ENCODE results near the gene PHLDB2. TPM values are rescaled to one million over a fixed set of nuclear protein-coding genes. Genes with fewer than 3 reads are reported as not detected.

The PHLDB2 gene
- total RNA-seq, 4 donors from 2014 or later = 12.9 to 34.7 (median 27.1) TPM

GRCh38 chr3:111965484-111965883 is 106.4 kb downstream of the PHLDB2 start:
- DNase-seq = no peak
- TF ChIP-seq POLR2A (IDR thresholded peaks at IDR 0.05) (no peak), CTCF (IDR thresholded peaks at IDR 0.05) (no peak)
- peaks cover 10 to 27% of the 10 kb centered on the region in 2 donors for H3K4me1 ChIP-seq
- no peaks in the 10 kb centered on the region for H3K27me3 ChIP-seq
- no peaks in the 10 kb centered on the region for H3K9me3 ChIP-seq
- no peak overlapping the region for H3K4me3 ChIP-seq (replicated peaks in 1 of 3)
- intact Hi-C loops (cut with DNase I) = loop anchor here (5.0 kb wide), 1 partner anchor 248 kb away; no protein-coding TSS in a partner anchor
- 93 to 96% methylated on average over 2 of the region's 2 CpGs for WGBS, 2 donors
- H3K27ac ChIP-seq = no peak overlapping the region
- no peaks in the 10 kb centered on the region for H3K36me3 ChIP-seq

GRCh38 chr3:111967068-111967467 is 108.0 kb downstream of the PHLDB2 start:
- intact Hi-C loops (cut with DNase I) = loop anchor here (5.0 kb wide), 1 partner anchor 250 kb away; no protein-coding TSS in a partner anchor
- 44 to 45% methylated on average over 3 of the region's 3 CpGs for WGBS, 2 donors

GRCh38 chr3:111967651-111968274 is 108.7 kb downstream of the PHLDB2 start:
- Histone ChIP-seq H3K36me3 (no peaks in the 10 kb centered on the region), H3K4me1 (peaks cover 24 to 36% of the 10 kb centered on the region in 2 donors), H3K27ac (peak overlapping the region; percentile 29 to 61 (median 58)), H3K9me3 (no peaks in the 10 kb centered on the region), H3K27me3 (no peaks in the 10 kb centered on the region), H3K4me3 (replicated peaks in 1 of 3) (no peak overlapping the region)
- DNase-seq = peak; percentile 88 to 91
- TF ChIP-seq POLR2A (IDR thresholded peaks at IDR 0.05) (no peak), CTCF (IDR thresholded peaks at IDR 0.05) (peak; percentile 69 to 97 (median 84))
- 7 to 8% methylated on average over 8 of the region's 8 CpGs for WGBS, 2 donors
- intact Hi-C loops (cut with DNase I) = loop anchor here (5.0 kb wide), 1 partner anchor 250 kb away; no protein-coding TSS in a partner anchor

More at GRCh38 chr3:111967068-111967467, 108.0 kb downstream of the PHLDB2 start:
- no peaks in the 10 kb centered on the region for H3K36me3 ChIP-seq
- DNase-seq = no peak
- H3K9me3 ChIP-seq = no peaks in the 10 kb centered on the region
- H3K27me3 ChIP-seq = no peaks in the 10 kb centered on the region
- TF ChIP-seq CTCF (IDR thresholded peaks at IDR 0.05) = no peak
- H3K27ac ChIP-seq = peak overlapping the region; percentile 6 to 61 (median 29)
- H3K4me3 ChIP-seq (replicated peaks in 1 of 3) = no peak overlapping the region
- H3K4me1 ChIP-seq = peaks cover 24 to 36% of the 10 kb centered on the region in 2 donors

- no peaks in the 10 kb centered on the region for H3K36me3 ChIP-seq
- WGBS, 2 donors = 29 to 31% methylated on average over 5 of the region's 5 CpGs
- H3K27me3 ChIP-seq = no peaks in the 10 kb centered on the region
- intact Hi-C loops (cut with DNase I) = loop anchor here (5.0 kb wide), 1 partner anchor 251 kb away; no protein-coding TSS in a partner anchor
- H3K4me3 ChIP-seq (replicated peaks in 1 of 3) = no peak overlapping the region
- no peaks in the 10 kb centered on the region for H3K9me3 ChIP-seq
- H3K27ac ChIP-seq = peak overlapping the region; percentile 6 to 58 (median 58)
- TF ChIP-seq POLR2A (IDR thresholded peaks at IDR 0.05) = no peak
- TF ChIP-seq CTCF (IDR thresholded peaks at IDR 0.05) = no peak
- peaks cover 24 to 36% of the 10 kb centered on the region in 2 donors for H3K4me1 ChIP-seq
- DNase-seq = no peak
Measured at GRCh38 chr3:111968319-111969054, 109.4 kb downstream of the PHLDB2 start.

GRCh38 chr3:111970376-111970775 is 111.3 kb downstream of the PHLDB2 start:
- Histone ChIP-seq H3K9me3 (no peaks in the 10 kb centered on the region), H3K4me3 (replicated peaks in 1 of 3) (no peak overlapping the region), H3K36me3 (peaks cover 0 to 2% of the 10 kb centered on the region in 2 donors), H3K27me3 (no peaks in the 10 kb centered on the region), H3K27ac (peak overlapping the region; percentile 60 to 82 (median 69)), H3K4me1 (peaks cover 24 to 36% of the 10 kb centered on the region in 2 donors)
- no peak for TF ChIP-seq CTCF (IDR thresholded peaks at IDR 0.05)
- 82 to 86% methylated on average over 3 of the region's 3 CpGs for WGBS, 2 donors
- intact Hi-C loops (cut with DNase I) = no loop called here
- no peak for DNase-seq
